Neural crest cell (in vitro differentiated cells): ENCODE measurements around the gene KIF26B. TPM values are rescaled to one million over a fixed set of nuclear protein-coding genes. Genes with fewer than 3 reads are reported as not detected.

Experiments used
- DNase-seq: peaks from one replicate; pipeline ENCODE4 v3.0.0; 2021; ENCODE audit warnings: low read depth, mixed read lengths, low spot score
- H3K27ac Mint-ChIP-seq: one replicate; pipeline ENCODE4 v1.8.0; 2021; ENCODE audit warnings: mild to moderate bottlenecking, mixed read lengths; ENCODE audit not compliant: unreplicated experiment
- H3K27me3 Mint-ChIP-seq: 2 replicates; pipeline ENCODE4 v1.8.0; 2021; ENCODE audit warnings: low read depth, mild to moderate bottlenecking, mixed read lengths
- H3K36me3 Mint-ChIP-seq: 2 replicates; pipeline ENCODE4 v1.8.0; 2021; ENCODE audit warnings: low read depth, mild to moderate bottlenecking, mixed read lengths
- H3K4me1 Mint-ChIP-seq: 2 replicates; pipeline ENCODE4 v1.8.0; 2021; ENCODE audit warnings: mixed read lengths
- H3K4me3 Mint-ChIP-seq: one replicate; pipeline ENCODE4 v1.8.0; 2021; ENCODE audit warnings: mild to moderate bottlenecking, mixed read lengths
- H3K9me3 Mint-ChIP-seq: 2 replicates; pipeline ENCODE4 v1.8.0; 2021; ENCODE audit warnings: mixed read lengths
- CTCF ChIP-seq: fragments of 200-600 bp; sonication (generic); conservative IDR thresholded peaks from 2 replicates; pipeline ENCODE4 v1.5.0; 2021; ENCODE audit warnings: antibody characterized with exemption, mild to moderate bottlenecking
- total RNA-seq: library from RNA; stranded (reverse); gene quantifications from 2 replicates; pipeline ENCODE4 v1.2.1, GENCODE V29; 2021

KIF26B gene
- total RNA-seq, 1 donor from 2014 or later = 6.2 TPM

GRCh38 chr1:245582026-245582425 is 427.2 kb downstream of the KIF26B start:
- no peak for TF ChIP-seq CTCF
- no peaks in the 10 kb centered on the region for H3K36me3 Mint-ChIP-seq
- peak overlapping the region; percentile 59 for H3K27ac Mint-ChIP-seq
- no peak overlapping the region for H3K4me3 Mint-ChIP-seq
- H3K4me1 Mint-ChIP-seq = peaks cover 29% of the 10 kb centered on the region
- no peak for DNase-seq
- H3K9me3 Mint-ChIP-seq = no peaks in the 10 kb centered on the region
- H3K27me3 Mint-ChIP-seq = peaks cover 4% of the 10 kb centered on the region

GRCh38 chr1:245583081-245583480 is 428.3 kb downstream of the KIF26B start:
- Mint-ChIP-seq H3K9me3 (no peaks in the 10 kb centered on the region), H3K4me3 (no peak overlapping the region), H3K4me1 (peaks cover 34% of the 10 kb centered on the region), H3K27me3 (no peaks in the 10 kb centered on the region), H3K36me3 (no peaks in the 10 kb centered on the region), H3K27ac (no peak overlapping the region)
- no peak for TF ChIP-seq CTCF
- no peak for DNase-seq

- Mint-ChIP-seq H3K9me3 (no peaks in the 10 kb centered on the region), H3K27me3 (no peaks in the 10 kb centered on the region), H3K36me3 (no peaks in the 10 kb centered on the region), H3K27ac (no peak overlapping the region), H3K4me1 (peaks cover 37% of the 10 kb centered on the region), H3K4me3 (peak overlapping the region; percentile 32)
- no peak for DNase-seq
- TF ChIP-seq CTCF = no peak
Measured at GRCh38 chr1:245583575-245584330, 429.0 kb downstream of the KIF26B start.

GRCh38 chr1:245585252-245585959 is 430.6 kb downstream of the KIF26B start:
- Mint-ChIP-seq H3K27ac (peak overlapping the region; percentile 53), H3K9me3 (no peaks in the 10 kb centered on the region), H3K36me3 (no peaks in the 10 kb centered on the region), H3K27me3 (no peaks in the 10 kb centered on the region), H3K4me1 (peaks cover 46% of the 10 kb centered on the region), H3K4me3 (no peak overlapping the region)
- no peak for DNase-seq
- no peak for TF ChIP-seq CTCF

- Mint-ChIP-seq H3K27me3 (no peaks in the 10 kb centered on the region), H3K9me3 (no peaks in the 10 kb centered on the region), H3K4me3 (no peak overlapping the region), H3K36me3 (no peaks in the 10 kb centered on the region), H3K4me1 (peaks cover 47% of the 10 kb centered on the region), H3K27ac (no peak overlapping the region)
- TF ChIP-seq CTCF = no peak
- DNase-seq = no peak
Measured at GRCh38 chr1:245587435-245588115, 432.8 kb downstream of the KIF26B start.
